ENCODE measurements around the gene LCORL.

DNA sequence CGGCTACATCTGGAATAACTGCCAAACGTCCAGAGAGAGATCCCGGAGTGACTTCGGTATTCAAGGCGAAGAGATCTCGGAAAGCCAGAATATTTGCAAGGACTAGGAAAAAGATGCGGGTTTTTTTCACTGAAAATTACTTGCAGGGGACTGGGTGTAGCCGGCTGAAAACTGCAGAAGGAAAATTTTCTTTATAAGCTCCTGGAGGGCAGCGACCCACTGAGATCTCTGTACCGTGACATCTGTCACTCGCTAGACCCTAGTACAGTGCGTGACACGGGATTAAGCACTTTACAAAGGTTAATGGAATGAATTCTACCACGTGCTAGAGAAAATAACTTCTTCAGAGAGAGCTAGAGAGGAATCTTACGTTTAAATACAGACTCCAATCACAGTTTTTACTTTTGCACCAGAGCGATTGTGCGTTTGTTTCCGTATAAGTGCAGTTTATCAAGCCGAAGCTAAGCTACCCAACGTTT, 1.1 kb upstream of the LCORL start:
- TF ChIP-seq POLR2AphosphoS5 (IDR thresholded peaks at IDR 0.05; ENCODE audit: low read depth) = no peak
- TF ChIP-seq, protein P1, sequence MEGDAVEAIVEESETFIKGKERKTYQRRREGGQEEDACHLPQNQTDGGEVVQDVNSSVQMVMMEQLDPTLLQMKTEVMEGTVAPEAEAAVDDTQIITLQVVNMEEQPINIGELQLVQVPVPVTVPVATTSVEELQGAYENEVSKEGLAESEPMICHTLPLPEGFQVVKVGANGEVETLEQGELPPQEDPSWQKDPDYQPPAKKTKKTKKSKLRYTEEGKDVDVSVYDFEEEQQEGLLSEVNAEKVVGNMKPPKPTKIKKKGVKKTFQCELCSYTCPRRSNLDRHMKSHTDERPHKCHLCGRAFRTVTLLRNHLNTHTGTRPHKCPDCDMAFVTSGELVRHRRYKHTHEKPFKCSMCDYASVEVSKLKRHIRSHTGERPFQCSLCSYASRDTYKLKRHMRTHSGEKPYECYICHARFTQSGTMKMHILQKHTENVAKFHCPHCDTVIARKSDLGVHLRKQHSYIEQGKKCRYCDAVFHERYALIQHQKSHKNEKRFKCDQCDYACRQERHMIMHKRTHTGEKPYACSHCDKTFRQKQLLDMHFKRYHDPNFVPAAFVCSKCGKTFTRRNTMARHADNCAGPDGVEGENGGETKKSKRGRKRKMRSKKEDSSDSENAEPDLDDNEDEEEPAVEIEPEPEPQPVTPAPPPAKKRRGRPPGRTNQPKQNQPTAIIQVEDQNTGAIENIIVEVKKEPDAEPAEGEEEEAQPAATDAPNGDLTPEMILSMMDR (IDR thresholded peaks at IDR 0.05; ENCODE audit: insufficient read depth, low read length) = no peak
